ENCODE results near the gene CPXM2.

Gene CPXM2

DNA sequence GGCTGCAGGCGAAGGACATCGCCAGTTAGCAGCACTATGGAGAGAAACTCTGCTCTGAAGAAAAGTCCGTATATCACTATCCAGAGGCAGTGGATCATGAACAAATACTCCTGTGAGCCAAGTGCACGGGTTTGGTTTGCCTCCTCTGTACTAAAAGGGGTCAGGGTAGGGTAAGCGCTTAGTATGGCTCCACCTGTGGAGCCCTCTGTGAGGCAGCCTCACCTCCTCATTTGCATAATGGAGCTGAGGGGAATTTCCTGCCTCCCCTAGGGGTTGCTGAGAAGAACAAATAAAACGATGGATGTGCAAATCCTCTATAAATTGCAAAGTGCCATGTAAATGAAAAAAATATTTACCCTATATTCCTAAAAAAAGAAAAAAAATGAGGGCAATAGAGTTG lies 162.1 kb downstream of the CPXM2 start:
- intact Hi-C loops (cut with DNase I), result no loop called here

DNA sequence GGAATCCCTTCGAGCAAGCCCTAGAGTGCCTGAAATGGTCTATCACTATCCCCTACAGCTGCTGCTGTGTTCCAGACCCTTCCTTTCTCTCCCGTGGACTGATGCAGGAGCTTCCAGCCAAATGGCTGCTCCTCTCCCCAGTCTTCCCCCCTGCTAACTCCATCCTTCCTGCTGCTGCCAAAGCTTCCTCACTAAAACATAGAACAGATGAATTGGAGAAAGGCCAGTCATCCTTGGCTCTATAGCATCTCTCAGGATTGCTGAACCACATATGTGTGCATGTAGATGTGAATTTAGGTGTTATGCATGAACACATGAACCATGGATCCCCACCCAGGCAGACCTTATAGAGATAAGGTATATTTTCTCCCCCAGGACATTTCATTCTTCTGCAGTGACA lies 164.8 kb downstream of the CPXM2 start:
- intact Hi-C loops (cut with DNase I), result no loop called here
- DNase-seq, result no peak

More for the DNA sequence above, 162.1 kb downstream of the CPXM2 start:
- DNase-seq, result no peak

DNA sequence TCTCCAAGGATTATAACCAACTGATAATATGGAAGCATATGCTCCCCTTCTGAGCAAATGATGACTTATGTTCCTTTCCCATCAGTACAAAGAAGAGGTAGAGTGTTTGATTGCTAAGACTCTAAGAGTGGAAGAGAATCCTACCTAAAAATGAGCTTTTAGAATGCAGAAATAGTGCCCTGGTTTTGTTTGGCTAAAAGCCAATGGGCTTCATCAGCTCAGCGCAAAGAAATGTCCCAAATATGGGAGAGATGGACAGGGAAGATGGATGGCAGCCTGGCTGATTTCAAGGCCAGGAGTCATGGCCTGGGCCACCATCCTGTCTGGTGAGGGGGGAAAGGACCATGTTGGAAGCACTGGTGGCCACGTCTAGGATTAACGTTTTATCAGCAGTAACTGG lies 165.2 kb downstream of the CPXM2 start:
- DNase-seq, result no peak
- intact Hi-C loops (cut with DNase I), result no loop called here

DNA sequence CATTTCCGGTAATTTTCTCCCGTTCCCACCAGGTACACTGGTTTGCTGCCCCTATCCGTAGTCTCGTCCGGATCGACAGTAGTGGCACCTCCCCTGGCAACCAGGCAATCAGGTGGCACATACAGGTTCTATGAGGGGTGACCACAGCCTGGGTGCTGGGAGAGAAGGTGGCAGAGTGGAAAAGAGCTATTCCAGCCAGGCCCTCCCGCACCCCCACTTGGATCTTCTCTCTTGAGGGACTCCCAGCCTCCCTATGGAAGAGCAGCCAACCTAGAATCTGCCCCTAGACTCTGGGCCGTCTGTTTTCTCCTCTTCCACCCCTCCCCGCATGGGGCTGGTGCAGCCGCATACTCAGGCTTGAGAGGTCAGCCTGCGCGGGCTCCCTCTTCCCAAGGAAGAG lies 166.9 kb downstream of the CPXM2 start:
- intact Hi-C loops (cut with DNase I), result no loop called here
- peak in 1 of 42 donors; percentile 24 for DNase-seq

DNA sequence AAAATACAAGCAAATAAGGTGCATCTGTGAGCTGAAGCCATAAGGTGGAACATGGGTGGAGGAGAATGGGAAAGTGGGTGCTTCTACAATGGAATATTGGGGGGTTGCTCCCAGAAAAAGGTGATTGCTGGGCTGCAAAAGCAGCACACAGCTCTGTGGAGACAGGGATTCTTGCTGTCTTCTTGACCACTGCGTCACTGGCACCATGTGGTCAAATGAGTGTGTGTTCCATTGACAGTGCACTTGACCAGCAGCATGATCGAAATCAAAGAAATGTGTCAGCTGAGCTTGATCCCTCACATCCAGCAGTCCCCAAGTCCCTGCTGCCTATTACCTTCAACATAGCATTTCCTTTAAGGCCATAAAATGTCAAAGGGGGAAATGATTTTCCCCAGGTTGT lies 169.3 kb downstream of the CPXM2 start:
- intact Hi-C loops (cut with DNase I), result no loop called here
- peak in 1 of 42 donors; percentile 0 for DNase-seq

DNA sequence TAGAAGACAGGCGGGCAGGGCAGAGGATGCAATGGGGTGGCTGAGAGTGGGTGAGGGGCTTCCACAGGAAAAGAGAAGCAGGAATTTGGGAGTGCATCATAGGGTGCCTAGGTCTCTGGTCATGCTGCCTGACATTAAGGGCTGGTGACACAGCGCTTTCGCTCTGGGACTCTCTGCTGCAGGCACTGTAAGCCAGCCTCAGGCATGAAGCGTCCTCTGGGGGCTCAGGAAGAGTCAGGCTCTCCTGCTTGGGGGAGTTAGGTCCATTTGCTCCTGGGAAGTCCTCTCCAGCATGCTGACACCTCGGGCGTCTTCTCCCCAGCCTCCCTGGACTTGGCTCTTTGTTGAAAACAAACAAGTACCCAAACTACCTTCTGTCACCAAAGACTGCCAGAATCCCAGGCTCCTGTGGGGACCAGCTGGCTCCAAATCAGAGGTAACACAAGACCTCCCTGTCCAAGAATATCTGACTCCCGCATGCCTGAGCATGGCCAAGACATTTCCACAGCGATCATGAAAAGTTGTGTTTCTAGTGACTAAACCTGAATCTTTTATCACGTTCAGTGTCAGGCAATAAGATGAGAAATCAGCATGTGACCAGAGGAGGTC lies 170.1 kb downstream of the CPXM2 start:
- DNase-seq, result no peak
- intact Hi-C loops (cut with DNase I), result no loop called here

DNA sequence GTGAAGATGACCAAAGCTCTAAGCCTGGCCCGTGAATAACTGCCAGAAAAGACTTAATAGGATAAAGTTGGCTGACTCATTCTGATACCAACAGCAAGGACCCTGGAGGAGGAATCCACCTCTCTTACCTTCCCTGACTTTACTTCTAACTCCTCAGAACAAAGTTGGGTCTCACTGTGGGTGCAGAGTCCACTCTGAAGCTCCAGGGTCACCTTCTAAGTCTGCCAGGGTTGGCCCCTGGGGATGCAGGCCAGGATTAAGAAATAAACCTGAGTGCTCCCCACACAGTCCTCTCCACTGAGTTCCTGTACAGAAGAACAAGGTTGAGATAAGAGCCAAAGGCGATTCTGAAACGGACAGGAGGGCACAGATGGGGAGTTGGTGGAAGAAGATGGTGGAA lies 171.1 kb downstream of the CPXM2 start:
- no peak for DNase-seq
- intact Hi-C loops (cut with DNase I), result no loop called here

DNA sequence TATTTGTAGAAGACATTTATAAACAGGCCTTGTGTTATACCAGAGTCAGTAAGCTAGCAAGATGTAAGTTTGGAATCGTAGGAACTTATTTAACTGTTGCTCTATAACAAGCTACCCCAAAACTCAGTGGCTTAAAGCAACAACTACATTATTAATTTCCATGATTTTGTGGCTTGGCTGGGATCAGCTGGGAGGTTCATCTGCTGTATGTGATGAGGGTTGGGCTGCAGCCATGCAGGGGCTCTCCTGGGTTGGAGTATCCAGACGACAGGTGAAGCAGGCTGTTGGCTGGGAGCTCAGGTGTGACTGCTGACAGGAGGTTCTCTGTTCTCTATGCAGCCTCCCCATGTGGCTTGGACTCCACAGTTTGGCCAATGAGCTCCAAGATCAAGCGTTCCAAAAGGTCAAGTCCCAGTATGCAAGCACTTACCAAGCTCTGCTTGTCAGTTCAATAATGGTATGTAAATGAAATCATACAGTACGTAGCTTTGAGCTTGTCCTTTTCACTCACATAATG lies 173.0 kb downstream of the CPXM2 start:
- intact Hi-C loops (cut with DNase I), result no loop called here
- no peak for DNase-seq

DNA sequence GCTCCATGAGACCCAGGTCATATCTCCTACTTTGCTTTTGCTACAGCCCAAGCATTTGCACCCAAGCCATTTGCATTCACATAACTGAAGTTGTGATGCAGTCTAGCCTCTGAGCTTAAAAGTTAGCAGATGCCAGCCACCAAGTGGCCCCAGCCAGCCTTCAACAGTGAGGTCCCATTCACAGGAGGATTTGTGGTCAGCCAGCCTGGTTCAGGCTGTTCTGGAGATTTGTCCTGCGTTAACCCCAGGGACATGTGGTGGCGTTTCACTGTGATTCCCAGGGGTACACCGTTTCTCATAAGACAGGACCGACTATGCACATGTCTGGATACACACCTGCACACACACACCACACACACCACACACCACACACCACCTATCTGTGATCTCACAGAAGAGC lies 174.3 kb downstream of the CPXM2 start:
- intact Hi-C loops (cut with DNase I), result no loop called here
- DNase-seq, result peak in 1 of 42 donors; percentile 21

DNA sequence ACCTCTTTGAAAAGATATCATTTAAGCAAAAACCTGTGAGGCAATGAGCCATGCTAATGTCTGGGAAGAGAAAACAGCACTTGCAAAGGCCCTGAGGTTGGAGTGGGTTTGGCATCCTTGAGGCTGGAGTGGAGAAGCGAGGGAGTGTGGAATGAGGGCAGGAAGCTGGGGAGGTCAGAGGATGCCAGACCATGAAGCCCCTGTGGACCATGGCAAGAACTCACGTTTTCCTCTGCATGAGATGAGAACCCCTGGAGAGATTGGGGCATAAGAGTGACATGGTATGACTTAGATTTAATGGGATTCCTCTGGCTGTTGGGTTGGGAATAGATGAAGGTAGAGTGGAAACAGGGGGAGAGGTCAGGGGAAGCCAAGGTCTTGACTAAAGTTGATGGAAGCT lies 176.1 kb downstream of the CPXM2 start:
- intact Hi-C loops (cut with DNase I), result no loop called here
- peak in 1 of 42 donors; percentile 28 for DNase-seq

DNA sequence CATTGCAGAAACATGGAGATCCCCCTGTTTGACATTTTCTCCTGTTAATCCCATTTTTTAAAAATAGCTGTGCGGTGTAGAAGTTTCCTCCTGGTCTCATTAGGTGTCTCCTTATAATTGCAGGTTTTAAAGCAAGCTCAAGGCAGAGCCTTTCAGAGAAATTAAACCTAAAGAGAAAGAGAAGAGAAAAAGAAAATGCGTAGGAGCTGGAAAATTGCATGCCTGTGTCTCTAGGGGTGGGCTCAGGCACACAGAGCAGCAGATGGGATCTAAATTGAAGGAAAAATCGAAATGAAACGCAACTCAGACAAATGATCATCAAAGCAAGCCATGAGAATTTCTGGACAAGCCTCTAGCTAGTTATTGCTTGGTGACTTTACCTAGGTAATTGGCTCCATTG lies 185.4 kb downstream of the CPXM2 start:
- intact Hi-C loops (cut with DNase I), result no loop called here
- peak in 1 of 42 donors; percentile 7 for DNase-seq

DNA sequence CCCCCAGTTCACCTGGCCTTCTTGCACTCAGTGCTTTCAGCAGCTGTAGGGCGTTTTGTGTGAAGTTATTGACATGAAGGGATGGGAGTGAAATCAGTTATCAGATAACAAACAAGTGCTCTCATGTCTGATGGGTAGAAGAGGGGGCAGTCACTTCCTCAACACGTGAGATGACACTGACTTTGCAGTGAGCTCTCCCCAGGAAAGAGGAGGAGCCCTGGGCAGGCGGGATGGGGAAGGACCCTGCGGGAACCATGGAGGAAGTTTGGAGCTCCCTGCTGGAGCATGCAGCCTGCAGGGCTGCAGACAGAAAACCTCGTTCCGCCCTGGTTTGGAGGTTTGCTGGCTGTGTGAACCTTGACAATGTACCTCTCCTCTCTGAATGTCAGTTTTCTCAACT lies 186.8 kb downstream of the CPXM2 start:
- no peak for DNase-seq
- intact Hi-C loops (cut with DNase I), result no loop called here

DNA sequence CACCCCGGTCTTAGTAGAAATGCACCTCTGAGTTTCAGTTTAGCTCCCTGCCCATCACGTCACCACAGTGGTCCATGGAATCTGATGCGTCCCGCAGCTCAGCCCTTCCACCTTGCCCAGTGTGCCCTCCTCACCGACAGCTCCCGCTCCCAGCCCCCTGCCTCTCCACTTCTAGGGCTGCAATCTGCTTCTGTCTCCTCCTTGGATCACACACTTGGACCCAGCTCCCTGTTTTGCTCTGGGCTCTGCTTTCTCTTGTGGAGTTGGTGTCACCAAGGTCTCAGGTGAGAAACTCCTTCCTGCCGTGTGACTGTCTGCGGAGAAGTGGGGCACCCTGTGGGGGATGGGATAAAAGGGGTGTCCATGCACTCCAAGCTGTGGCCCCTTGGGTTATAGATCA lies 187.5 kb downstream of the CPXM2 start:
- DNase-seq, result no peak
- intact Hi-C loops (cut with DNase I), result no loop called here

DNA sequence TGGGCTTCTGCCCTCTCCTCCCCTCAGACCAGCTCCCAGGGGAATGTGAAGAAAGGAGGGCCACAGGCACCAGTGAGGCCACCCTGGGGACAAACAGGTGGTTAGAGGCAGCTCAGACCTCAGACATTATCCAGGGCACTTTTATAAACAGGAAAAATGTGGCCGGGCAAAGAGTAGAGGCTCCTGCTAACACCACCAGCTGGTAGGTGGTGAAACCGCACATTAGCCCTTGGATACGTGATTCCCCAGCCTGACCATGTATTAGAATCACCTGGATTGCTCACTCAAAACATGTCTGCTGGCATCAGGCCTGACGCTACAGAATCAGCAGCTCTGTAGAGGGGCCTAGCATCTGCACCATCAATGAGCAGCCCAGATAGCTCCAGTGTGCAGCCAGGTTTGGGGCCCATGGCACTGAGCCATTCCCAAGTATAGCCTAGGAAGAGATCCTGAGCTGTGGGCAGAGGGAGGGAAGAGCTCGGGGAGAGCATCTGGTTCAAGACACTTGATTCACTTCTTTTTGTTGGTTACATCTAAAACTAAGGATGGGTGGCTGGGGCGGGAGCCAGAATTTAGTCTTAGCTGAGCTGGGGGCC lies 188.3 kb downstream of the CPXM2 start:
- intact Hi-C loops (cut with DNase I), result no loop called here
- no peak for DNase-seq

Measured in head of caudate nucleus (tissue), 42 donors.